ENCODE data around the gene PLD5. TPM values are rescaled to one million over a fixed set of nuclear protein-coding genes. Genes with fewer than 3 reads are reported as not detected.

The PLD5 gene
- total and polyA plus RNA-seq, 4 donors: under 0.01 to 0.17 (median 0.05) TPM; not detected in 1

DNA sequence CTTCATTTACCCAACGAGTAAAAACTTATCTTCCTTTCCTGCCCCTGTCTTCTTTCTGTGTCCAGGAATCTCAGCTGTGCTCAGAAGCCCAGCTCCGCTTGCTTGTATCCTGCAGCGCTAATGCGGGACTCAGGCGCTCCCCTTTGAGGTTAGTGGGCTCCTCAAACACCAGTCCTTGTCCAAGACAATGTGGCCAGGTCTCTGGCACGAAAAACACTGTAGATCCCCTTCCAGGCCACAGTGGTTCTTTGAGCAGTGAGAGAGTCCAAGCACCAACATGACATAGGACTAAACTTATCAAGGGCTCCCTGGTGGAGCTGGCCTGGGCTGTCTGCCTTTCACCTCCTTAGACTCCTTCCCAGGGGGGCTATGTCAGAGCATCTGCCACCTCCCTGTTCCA lies 53.7 kb downstream of the PLD5 start:
- Histone ChIP-seq H3K4me3 (ENCODE audit: low read depth in 1 of 3, low read length in 3 of 3) (no peak overlapping the region), H3K27me3 (ENCODE audit: control insufficient read depth in 4 of 4, insufficient read depth in 4 of 4, low read length in 3 of 4) (peaks cover 0 to 4% (median 2%) of the 10 kb centered on the region in 4 donors), H3K9ac (ENCODE audit: low read depth in 1 of 2, low read length in 2 of 2) (no peak overlapping the region), H3K9me3 (ENCODE audit: control insufficient read depth in 4 of 4, low read length in 3 of 4) (no peaks in the 10 kb centered on the region), H3K27ac (ENCODE audit: low read depth in 1 of 2, low read length in 2 of 2) (no peak overlapping the region), H3K36me3 (ENCODE audit: control insufficient read depth in 4 of 4, insufficient read depth in 3 of 4, low read depth in 1 of 4, low read length in 3 of 4) (no peaks in the 10 kb centered on the region), H3K4me1 (ENCODE audit: control insufficient read depth in 4 of 4, insufficient read depth in 4 of 4, low read length in 3 of 4) (no peaks in the 10 kb centered on the region)
- WGBS: 82% methylated on average over 6 of the region's 6 CpGs
- no peak for DNase-seq (ENCODE audit: low spot score)
- no peak for TF ChIP-seq JUND (IDR thresholded peaks at IDR 0.05)
- no peak for TF ChIP-seq FOXA2 (IDR thresholded peaks at IDR 0.05)
- no peak for TF ChIP-seq HNF4G (IDR thresholded peaks at IDR 0.05)
- TF ChIP-seq, protein P1, sequence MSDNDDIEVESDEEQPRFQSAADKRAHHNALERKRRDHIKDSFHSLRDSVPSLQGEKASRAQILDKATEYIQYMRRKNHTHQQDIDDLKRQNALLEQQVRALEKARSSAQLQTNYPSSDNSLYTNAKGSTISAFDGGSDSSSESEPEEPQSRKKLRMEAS (IDR thresholded peaks at IDR 0.05): no peak
- no peak for TF ChIP-seq HNF4A (conservative IDR thresholded peaks at IDR 0.05)
- no peak for TF ChIP-seq NR2F2 (IDR thresholded peaks at IDR 0.05)
- no peak for TF ChIP-seq GABPA (IDR thresholded peaks at IDR 0.05 in 1 of 2, conservative IDR thresholded peaks at IDR 0.05 in 1 of 2)
- TF ChIP-seq, protein P2, sequence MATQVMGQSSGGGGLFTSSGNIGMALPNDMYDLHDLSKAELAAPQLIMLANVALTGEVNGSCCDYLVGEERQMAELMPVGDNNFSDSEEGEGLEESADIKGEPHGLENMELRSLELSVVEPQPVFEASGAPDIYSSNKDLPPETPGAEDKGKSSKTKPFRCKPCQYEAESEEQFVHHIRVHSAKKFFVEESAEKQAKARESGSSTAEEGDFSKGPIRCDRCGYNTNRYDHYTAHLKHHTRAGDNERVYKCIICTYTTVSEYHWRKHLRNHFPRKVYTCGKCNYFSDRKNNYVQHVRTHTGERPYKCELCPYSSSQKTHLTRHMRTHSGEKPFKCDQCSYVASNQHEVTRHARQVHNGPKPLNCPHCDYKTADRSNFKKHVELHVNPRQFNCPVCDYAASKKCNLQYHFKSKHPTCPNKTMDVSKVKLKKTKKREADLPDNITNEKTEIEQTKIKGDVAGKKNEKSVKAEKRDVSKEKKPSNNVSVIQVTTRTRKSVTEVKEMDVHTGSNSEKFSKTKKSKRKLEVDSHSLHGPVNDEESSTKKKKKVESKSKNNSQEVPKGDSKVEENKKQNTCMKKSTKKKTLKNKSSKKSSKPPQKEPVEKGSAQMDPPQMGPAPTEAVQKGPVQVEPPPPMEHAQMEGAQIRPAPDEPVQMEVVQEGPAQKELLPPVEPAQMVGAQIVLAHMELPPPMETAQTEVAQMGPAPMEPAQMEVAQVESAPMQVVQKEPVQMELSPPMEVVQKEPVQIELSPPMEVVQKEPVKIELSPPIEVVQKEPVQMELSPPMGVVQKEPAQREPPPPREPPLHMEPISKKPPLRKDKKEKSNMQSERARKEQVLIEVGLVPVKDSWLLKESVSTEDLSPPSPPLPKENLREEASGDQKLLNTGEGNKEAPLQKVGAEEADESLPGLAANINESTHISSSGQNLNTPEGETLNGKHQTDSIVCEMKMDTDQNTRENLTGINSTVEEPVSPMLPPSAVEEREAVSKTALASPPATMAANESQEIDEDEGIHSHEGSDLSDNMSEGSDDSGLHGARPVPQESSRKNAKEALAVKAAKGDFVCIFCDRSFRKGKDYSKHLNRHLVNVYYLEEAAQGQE (IDR thresholded peaks at IDR 0.05): no peak
- TF ChIP-seq, protein P3, sequence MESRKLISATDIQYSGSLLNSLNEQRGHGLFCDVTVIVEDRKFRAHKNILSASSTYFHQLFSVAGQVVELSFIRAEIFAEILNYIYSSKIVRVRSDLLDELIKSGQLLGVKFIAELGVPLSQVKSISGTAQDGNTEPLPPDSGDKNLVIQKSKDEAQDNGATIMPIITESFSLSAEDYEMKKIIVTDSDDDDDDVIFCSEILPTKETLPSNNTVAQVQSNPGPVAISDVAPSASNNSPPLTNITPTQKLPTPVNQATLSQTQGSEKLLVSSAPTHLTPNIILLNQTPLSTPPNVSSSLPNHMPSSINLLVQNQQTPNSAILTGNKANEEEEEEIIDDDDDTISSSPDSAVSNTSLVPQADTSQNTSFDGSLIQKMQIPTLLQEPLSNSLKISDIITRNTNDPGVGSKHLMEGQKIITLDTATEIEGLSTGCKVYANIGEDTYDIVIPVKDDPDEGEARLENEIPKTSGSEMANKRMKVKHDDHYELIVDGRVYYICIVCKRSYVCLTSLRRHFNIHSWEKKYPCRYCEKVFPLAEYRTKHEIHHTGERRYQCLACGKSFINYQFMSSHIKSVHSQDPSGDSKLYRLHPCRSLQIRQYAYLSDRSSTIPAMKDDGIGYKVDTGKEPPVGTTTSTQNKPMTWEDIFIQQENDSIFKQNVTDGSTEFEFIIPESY (IDR thresholded peaks at IDR 0.05): no peak
- no peak for TF ChIP-seq EGR1 (IDR thresholded peaks at IDR 0.05; ENCODE audit: low read depth in 2 of 2)
- no peak for TF ChIP-seq FOXA1 (IDR thresholded peaks at IDR 0.05)

DNA sequence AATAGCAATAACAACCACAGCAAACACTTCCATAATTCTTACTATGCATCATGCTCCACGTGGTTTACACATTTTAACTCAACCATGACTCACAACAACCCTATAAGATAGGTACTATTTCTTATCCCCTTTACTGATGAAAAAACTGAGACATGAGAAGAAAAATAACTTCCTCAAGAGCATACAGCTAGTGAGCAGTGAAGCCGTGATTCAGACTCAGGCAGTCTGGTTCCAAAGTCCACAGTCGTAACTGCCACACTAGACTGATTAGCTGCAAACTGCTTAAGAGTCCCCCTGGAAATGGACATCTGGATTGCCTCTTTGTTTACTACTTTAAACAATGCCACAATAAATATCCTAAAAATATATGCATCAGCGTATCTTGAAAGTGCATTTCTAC lies 55.7 kb downstream of the PLD5 start:
- Histone ChIP-seq H3K4me1 (ENCODE audit: control insufficient read depth in 4 of 4, insufficient read depth in 4 of 4, low read length in 3 of 4) (no peaks in the 10 kb centered on the region), H3K36me3 (ENCODE audit: control insufficient read depth in 4 of 4, insufficient read depth in 3 of 4, low read depth in 1 of 4, low read length in 3 of 4) (no peaks in the 10 kb centered on the region), H3K9me3 (ENCODE audit: control insufficient read depth in 4 of 4, low read length in 3 of 4) (no peaks in the 10 kb centered on the region), H3K27me3 (ENCODE audit: control insufficient read depth in 4 of 4, insufficient read depth in 4 of 4, low read length in 3 of 4) (peaks cover 0 to 4% (median 2%) of the 10 kb centered on the region in 4 donors), H3K4me3 (ENCODE audit: low read depth in 1 of 3, low read length in 3 of 3) (no peak overlapping the region), H3K27ac (ENCODE audit: low read depth in 1 of 2, low read length in 2 of 2) (no peak overlapping the region), H3K9ac (ENCODE audit: low read depth in 1 of 2, low read length in 2 of 2) (no peak overlapping the region)
- no peak for DNase-seq (ENCODE audit: low spot score)
- TF ChIP-seq RXRA (IDR thresholded peaks at IDR 0.05): no peak
- TF ChIP-seq, protein P4, sequence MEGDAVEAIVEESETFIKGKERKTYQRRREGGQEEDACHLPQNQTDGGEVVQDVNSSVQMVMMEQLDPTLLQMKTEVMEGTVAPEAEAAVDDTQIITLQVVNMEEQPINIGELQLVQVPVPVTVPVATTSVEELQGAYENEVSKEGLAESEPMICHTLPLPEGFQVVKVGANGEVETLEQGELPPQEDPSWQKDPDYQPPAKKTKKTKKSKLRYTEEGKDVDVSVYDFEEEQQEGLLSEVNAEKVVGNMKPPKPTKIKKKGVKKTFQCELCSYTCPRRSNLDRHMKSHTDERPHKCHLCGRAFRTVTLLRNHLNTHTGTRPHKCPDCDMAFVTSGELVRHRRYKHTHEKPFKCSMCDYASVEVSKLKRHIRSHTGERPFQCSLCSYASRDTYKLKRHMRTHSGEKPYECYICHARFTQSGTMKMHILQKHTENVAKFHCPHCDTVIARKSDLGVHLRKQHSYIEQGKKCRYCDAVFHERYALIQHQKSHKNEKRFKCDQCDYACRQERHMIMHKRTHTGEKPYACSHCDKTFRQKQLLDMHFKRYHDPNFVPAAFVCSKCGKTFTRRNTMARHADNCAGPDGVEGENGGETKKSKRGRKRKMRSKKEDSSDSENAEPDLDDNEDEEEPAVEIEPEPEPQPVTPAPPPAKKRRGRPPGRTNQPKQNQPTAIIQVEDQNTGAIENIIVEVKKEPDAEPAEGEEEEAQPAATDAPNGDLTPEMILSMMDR (IDR thresholded peaks at IDR 0.05; ENCODE audit: low read depth, low read length, missing input control): no peak
- WGBS: 34% methylated on average over 4 of the region's 4 CpGs

Data from liver (tissue), 9 donors.